ENCODE measurements around the gene RNF222. TPM values are rescaled to one million over a fixed set of nuclear protein-coding genes. Genes with fewer than 3 reads are reported as not detected.

Gene RNF222
- total and polyA plus RNA-seq, 2 of the 4 experiments (the other 2 are of a cell fraction) = not detected

DNA sequence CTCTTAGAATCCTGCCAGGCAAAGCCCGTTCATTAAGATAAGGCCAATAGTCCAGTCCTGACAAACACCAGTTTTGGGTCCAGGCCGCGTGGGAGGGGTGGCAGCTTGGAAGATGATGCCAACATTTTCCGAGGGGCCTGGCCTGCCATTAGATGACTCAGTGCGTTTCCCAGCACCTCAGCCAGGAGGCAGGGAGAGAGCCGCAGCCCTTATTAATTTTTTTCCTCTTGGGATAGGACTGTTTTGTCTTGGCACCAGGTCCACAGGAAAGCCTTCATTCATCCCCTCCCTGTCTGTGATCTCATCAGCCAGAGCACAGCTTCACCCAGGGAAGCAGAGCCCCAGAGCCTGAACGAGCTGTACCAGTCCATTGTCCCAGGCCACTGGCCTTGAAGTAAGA, 33.3 kb upstream of the RNF222 start:
- no peak for ATAC-seq (ENCODE audit: low read depth)
- no peaks in the 10 kb centered on the region for H3K9me1 ChIP-seq (ENCODE audit: insufficient read depth, low read length)
- no peak overlapping the region for H2BK120ac ChIP-seq (ENCODE audit: low read depth, low read length)
- peak overlapping the region; percentile 70 for H2AFZ ChIP-seq (replicated peaks; ENCODE audit: low read length, poor library complexity)
- H2AK5ac ChIP-seq (ENCODE audit: low read depth, low read length) = 0 out of 2 replicates have a peak overlapping the region, but pooled peaks have one; percentile 33
- no peaks in the 10 kb centered on the region for H3K36me3 ChIP-seq (ENCODE audit: control insufficient read depth, insufficient read depth, low read length)
- DNase-seq = peak; percentile 22
- no peak overlapping the region for H3K4me2 ChIP-seq (ENCODE audit: low read depth, low read length)
- intact Hi-C loops (cut with micrococcal nuclease) = no loop called here
- H2BK15ac ChIP-seq (ENCODE audit: low read depth, low read length) = no peak overlapping the region
- H3K4me3 ChIP-seq (ENCODE audit: insufficient read depth, low read depth, low read length) = no peak overlapping the region
- no peak overlapping the region for H3K23ac ChIP-seq (ENCODE audit: low read depth, low read length)
- no peak overlapping the region for H3K18ac ChIP-seq (ENCODE audit: low read depth, low read length)
- H4K20me1 ChIP-seq (ENCODE audit: insufficient read depth, low read length) = 0 out of 2 replicates have a peak, but pooled peaks cover under 1% of the 10 kb centered on the region
- no peak overlapping the region for H4K5ac ChIP-seq (ENCODE audit: low read depth, low read length)
- in situ Hi-C loops (cut with MboI; ENCODE audit: low sequenced_read_pairs) = no loop called here
- no peak overlapping the region for H3K4ac ChIP-seq (ENCODE audit: low read depth, low read length)
- ChIA-PET POLR2A (ENCODE audit: unreplicated experiment) (interaction anchor here (0.6 kb wide), 1 partner anchor 48 kb away, joined by 4 read pairs; no protein-coding TSS in a partner anchor), CTCF (interaction anchor here (0.8 to 1.1 kb wide), 2 partner anchors 11 to 21 kb away, joined by 4 to 5 read pairs; no protein-coding TSS in a partner anchor)
- TF ChIP-seq MAFK (IDR thresholded peaks at IDR 0.05; ENCODE audit: low read depth, low read length) (no peak), RFX5 (IDR thresholded peaks at IDR 0.05; ENCODE audit: low read depth, low read length) (no peak), RAD21 (IDR thresholded peaks at IDR 0.05; ENCODE audit: low read length) (no peak), RCOR1 (IDR thresholded peaks at IDR 0.05; ENCODE audit: insufficient replicate concordance, low read length) (no peak), MXI1 (IDR thresholded peaks at IDR 0.05; ENCODE audit: borderline replicate concordance, low read depth, low read length) (no peak), BHLHE40 (IDR thresholded peaks at IDR 0.05; ENCODE audit: low read depth, low read length) (no peak), SMC3 (IDR thresholded peaks at IDR 0.05; ENCODE audit: low read depth, low read length) (no peak), FOS (IDR thresholded peaks at IDR 0.05; ENCODE audit: low read depth, low read length) (no peak), MAZ (IDR thresholded peaks at IDR 0.05; ENCODE audit: borderline replicate concordance, low read depth, low read length) (no peak)
- TF ChIP-seq, protein P1, sequence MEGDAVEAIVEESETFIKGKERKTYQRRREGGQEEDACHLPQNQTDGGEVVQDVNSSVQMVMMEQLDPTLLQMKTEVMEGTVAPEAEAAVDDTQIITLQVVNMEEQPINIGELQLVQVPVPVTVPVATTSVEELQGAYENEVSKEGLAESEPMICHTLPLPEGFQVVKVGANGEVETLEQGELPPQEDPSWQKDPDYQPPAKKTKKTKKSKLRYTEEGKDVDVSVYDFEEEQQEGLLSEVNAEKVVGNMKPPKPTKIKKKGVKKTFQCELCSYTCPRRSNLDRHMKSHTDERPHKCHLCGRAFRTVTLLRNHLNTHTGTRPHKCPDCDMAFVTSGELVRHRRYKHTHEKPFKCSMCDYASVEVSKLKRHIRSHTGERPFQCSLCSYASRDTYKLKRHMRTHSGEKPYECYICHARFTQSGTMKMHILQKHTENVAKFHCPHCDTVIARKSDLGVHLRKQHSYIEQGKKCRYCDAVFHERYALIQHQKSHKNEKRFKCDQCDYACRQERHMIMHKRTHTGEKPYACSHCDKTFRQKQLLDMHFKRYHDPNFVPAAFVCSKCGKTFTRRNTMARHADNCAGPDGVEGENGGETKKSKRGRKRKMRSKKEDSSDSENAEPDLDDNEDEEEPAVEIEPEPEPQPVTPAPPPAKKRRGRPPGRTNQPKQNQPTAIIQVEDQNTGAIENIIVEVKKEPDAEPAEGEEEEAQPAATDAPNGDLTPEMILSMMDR (conservative IDR thresholded peaks at IDR 0.05; ENCODE audit: low read depth, low read length) = no peak
- TF ChIP-seq, protein P2, sequence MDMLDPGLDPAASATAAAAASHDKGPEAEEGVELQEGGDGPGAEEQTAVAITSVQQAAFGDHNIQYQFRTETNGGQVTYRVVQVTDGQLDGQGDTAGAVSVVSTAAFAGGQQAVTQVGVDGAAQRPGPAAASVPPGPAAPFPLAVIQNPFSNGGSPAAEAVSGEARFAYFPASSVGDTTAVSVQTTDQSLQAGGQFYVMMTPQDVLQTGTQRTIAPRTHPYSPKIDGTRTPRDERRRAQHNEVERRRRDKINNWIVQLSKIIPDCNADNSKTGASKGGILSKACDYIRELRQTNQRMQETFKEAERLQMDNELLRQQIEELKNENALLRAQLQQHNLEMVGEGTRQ (IDR thresholded peaks at IDR 0.05; ENCODE audit: low read depth, low read length) = no peak
- TF ChIP-seq, protein P3, sequence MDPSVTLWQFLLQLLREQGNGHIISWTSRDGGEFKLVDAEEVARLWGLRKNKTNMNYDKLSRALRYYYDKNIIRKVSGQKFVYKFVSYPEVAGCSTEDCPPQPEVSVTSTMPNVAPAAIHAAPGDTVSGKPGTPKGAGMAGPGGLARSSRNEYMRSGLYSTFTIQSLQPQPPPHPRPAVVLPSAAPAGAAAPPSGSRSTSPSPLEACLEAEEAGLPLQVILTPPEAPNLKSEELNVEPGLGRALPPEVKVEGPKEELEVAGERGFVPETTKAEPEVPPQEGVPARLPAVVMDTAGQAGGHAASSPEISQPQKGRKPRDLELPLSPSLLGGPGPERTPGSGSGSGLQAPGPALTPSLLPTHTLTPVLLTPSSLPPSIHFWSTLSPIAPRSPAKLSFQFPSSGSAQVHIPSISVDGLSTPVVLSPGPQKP (IDR thresholded peaks at IDR 0.05; ENCODE audit: borderline replicate concordance, low read depth, low read length) = no peak
- no peaks in the 10 kb centered on the region for H3K9me3 ChIP-seq (ENCODE audit: control insufficient read depth, insufficient read depth, low read length)
- no peaks in the 10 kb centered on the region for H3K79me1 ChIP-seq (ENCODE audit: low read depth in 1 of 2, low read length in 2 of 2)
- no peak overlapping the region for H2BK5ac ChIP-seq (ENCODE audit: low read depth, low read length, poor library complexity, severe bottlenecking)
- H3K9ac ChIP-seq (ENCODE audit: low read depth, low read length) = no peak overlapping the region
- H3K4me1 ChIP-seq (ENCODE audit: control insufficient read depth, insufficient read depth, low read length) = no peaks in the 10 kb centered on the region
- H3K14ac ChIP-seq (replicated peaks; ENCODE audit: low read depth, low read length) = no peak overlapping the region
- H3K27ac ChIP-seq (ENCODE audit: insufficient read depth, low read length) = no peak overlapping the region
- H2AK9ac ChIP-seq (replicated peaks; ENCODE audit: low read depth, low read length, poor library complexity) = no peak overlapping the region
- dilution Hi-C loops (cut with HindIII; ENCODE audit: low sequenced_read_pairs, unreplicated experiment) = no loop called here
- no peak overlapping the region for H4K8ac ChIP-seq (ENCODE audit: low read depth in 2 of 2, low read length in 2 of 2)
- no TSS peak for BruUV-seq (replicated peaks)
- H2BK20ac ChIP-seq (ENCODE audit: low read depth, low read length) = no peak overlapping the region
- 0% methylated on average over 1 of the region's 7 CpGs; no CpG with 5 or more reads in 1 of the 2 experiments for WGBS, 2 experiments (ENCODE audit: extremely low coverage in 2 of 2, insufficient read length in 1 of 2)
- H3K27me3 ChIP-seq (ENCODE audit: control insufficient read depth, insufficient read depth, low read length) = peaks cover 5% of the 10 kb centered on the region; the same call in 1 of the 2 replicates
- H3K56ac ChIP-seq (ENCODE audit: extremely low read depth, insufficient read depth, low read length) = no peak overlapping the region
- H4K91ac ChIP-seq (ENCODE audit: insufficient read depth, low read depth, low read length) = no peak overlapping the region

Data from IMR-90 (cell line).